T-helper 1 cell treated with Interleukin-12 subunit alpha and Interleukin-12 subunit beta and Interleukin-4 antibody, amounts not matched to agents 30 μg/mL and 1 μg/mL, for 36 hours (primary cell): ENCODE results near the gene DDN.
A peak's percentile ranks its signal among the peaks of the same experiment; 100 is the strongest.

Experiments
- H3K27ac Mint-ChIP-seq: one replicate; pipeline ENCODE4 v1.8.0; 2021; ENCODE audit warnings: mild to moderate bottlenecking, mixed read lengths
- H3K27me3 Mint-ChIP-seq: one replicate; pipeline ENCODE4 v1.8.0; 2021; ENCODE audit warnings: low read depth, mixed read lengths
- H3K36me3 Mint-ChIP-seq: one replicate; pipeline ENCODE4 v1.8.0; 2021; ENCODE audit warnings: low read depth, mixed read lengths
- H3K4me1 Mint-ChIP-seq: one replicate; pipeline ENCODE4 v1.8.0; 2021; ENCODE audit warnings: low read depth, mixed read lengths
- H3K4me3 Mint-ChIP-seq: one replicate; pipeline ENCODE4 v1.8.0; 2021; ENCODE audit warnings: mild to moderate bottlenecking, moderate library complexity, mixed read lengths
- H3K9me3 Mint-ChIP-seq: one replicate; pipeline ENCODE4 v1.8.0; 2021; ENCODE audit warnings: mixed read lengths

DDN gene

GRCh38 chr12:48960834-48961233 lies 38.3 kb downstream of the DDN start:
- H3K4me3 Mint-ChIP-seq: no peak overlapping the region
- no peak overlapping the region for H3K27ac Mint-ChIP-seq
- H3K36me3 Mint-ChIP-seq: no peaks in the 10 kb centered on the region
- peaks cover 16% of the 10 kb centered on the region for H3K4me1 Mint-ChIP-seq
- H3K27me3 Mint-ChIP-seq: peaks cover 39% of the 10 kb centered on the region
- H3K9me3 Mint-ChIP-seq: no peaks in the 10 kb centered on the region

GRCh38 chr12:48958049-48958388 lies 41.2 kb downstream of the DDN start:
- Mint-ChIP-seq H3K4me1 (peaks cover 28% of the 10 kb centered on the region), H3K27ac (no peak overlapping the region), H3K4me3 (peak overlapping the region; percentile 94), H3K27me3 (peaks cover 28% of the 10 kb centered on the region), H3K9me3 (no peaks in the 10 kb centered on the region), H3K36me3 (peaks cover 9% of the 10 kb centered on the region)

- Mint-ChIP-seq H3K9me3 (no peaks in the 10 kb centered on the region), H3K4me1 (peaks cover 31% of the 10 kb centered on the region), H3K27ac (peak within 1 kb of the TSS; percentile 81), H3K27me3 (peaks cover 25% of the 10 kb centered on the region), H3K36me3 (peaks cover 11% of the 10 kb centered on the region), H3K4me3 (peak within 1 kb of the TSS; percentile 94)
Measured at GRCh38 chr12:48957141-48958048, 41.8 kb downstream of the DDN start, which contains the start of gene ARF3. Gene ARF3, minus strand, starts transcription at chr12:48957487. Its CDS starts 16,392 bp downstream, at chr12:48941095.

GRCh38 chr12:48956279-48957140 lies 42.7 kb downstream of the DDN start:
- H3K27ac Mint-ChIP-seq: peak overlapping the region; percentile 81
- peaks cover 12% of the 10 kb centered on the region for H3K36me3 Mint-ChIP-seq
- peaks cover 25% of the 10 kb centered on the region for H3K27me3 Mint-ChIP-seq
- H3K4me1 Mint-ChIP-seq: peaks cover 32% of the 10 kb centered on the region
- H3K4me3 Mint-ChIP-seq: peak overlapping the region; percentile 94
- no peaks in the 10 kb centered on the region for H3K9me3 Mint-ChIP-seq

GRCh38 chr12:48954841-48955501 lies 44.2 kb downstream of the DDN start:
- peak overlapping the region; percentile 94 for H3K4me3 Mint-ChIP-seq
- H3K9me3 Mint-ChIP-seq: no peaks in the 10 kb centered on the region
- H3K27ac Mint-ChIP-seq: no peak overlapping the region
- peaks cover 32% of the 10 kb centered on the region for H3K4me1 Mint-ChIP-seq
- peaks cover 13% of the 10 kb centered on the region for H3K27me3 Mint-ChIP-seq
- H3K36me3 Mint-ChIP-seq: peaks cover 12% of the 10 kb centered on the region

GRCh38 chr12:48954061-48954460 lies 45.1 kb downstream of the DDN start:
- Mint-ChIP-seq H3K27ac (no peak overlapping the region), H3K4me1 (peaks cover 32% of the 10 kb centered on the region), H3K4me3 (no peak overlapping the region), H3K27me3 (peaks cover 7% of the 10 kb centered on the region), H3K9me3 (no peaks in the 10 kb centered on the region), H3K36me3 (peaks cover 12% of the 10 kb centered on the region)

GRCh38 chr12:48952691-48953090 lies 46.5 kb downstream of the DDN start:
- no peak overlapping the region for H3K4me3 Mint-ChIP-seq
- no peaks in the 10 kb centered on the region for H3K9me3 Mint-ChIP-seq
- H3K27ac Mint-ChIP-seq: no peak overlapping the region
- H3K27me3 Mint-ChIP-seq: no peaks in the 10 kb centered on the region
- H3K4me1 Mint-ChIP-seq: peaks cover 32% of the 10 kb centered on the region
- H3K36me3 Mint-ChIP-seq: peaks cover 16% of the 10 kb centered on the region

GRCh38 chr12:48947727-48948126 lies 51.4 kb downstream of the DDN start:
- peaks cover 14% of the 10 kb centered on the region for H3K36me3 Mint-ChIP-seq
- H3K9me3 Mint-ChIP-seq: no peaks in the 10 kb centered on the region
- no peak overlapping the region for H3K27ac Mint-ChIP-seq
- H3K27me3 Mint-ChIP-seq: no peaks in the 10 kb centered on the region
- H3K4me3 Mint-ChIP-seq: no peak overlapping the region
- peaks cover 17% of the 10 kb centered on the region for H3K4me1 Mint-ChIP-seq

- Mint-ChIP-seq H3K4me3 (no peak overlapping the region), H3K4me1 (peaks cover 19% of the 10 kb centered on the region), H3K36me3 (peaks cover 16% of the 10 kb centered on the region), H3K27ac (no peak overlapping the region), H3K9me3 (no peaks in the 10 kb centered on the region), H3K27me3 (no peaks in the 10 kb centered on the region)
Measured at GRCh38 chr12:48946943-48947342, 52.2 kb downstream of the DDN start.

GRCh38 chr12:48946205-48946604 lies 53.0 kb downstream of the DDN start:
- peaks cover 21% of the 10 kb centered on the region for H3K4me1 Mint-ChIP-seq
- H3K36me3 Mint-ChIP-seq: peaks cover 17% of the 10 kb centered on the region
- H3K27ac Mint-ChIP-seq: no peak overlapping the region
- H3K27me3 Mint-ChIP-seq: no peaks in the 10 kb centered on the region
- H3K9me3 Mint-ChIP-seq: no peaks in the 10 kb centered on the region
- no peak overlapping the region for H3K4me3 Mint-ChIP-seq
